CD4-positive, alpha-beta T cell (primary cell): ENCODE data around the gene KLHL18. TPM values are rescaled to one million over a fixed set of nuclear protein-coding genes. Genes with fewer than 3 reads are reported as not detected.
"Not testable (repeated sequence)": the region's sequence is repeated elsewhere in the genome, so short reads cannot be mapped to it uniquely, and the experiment has no call there.

ENCODE experiments used
- ATAC-seq: fragments of 200-7000 bp; cut with Tn5 transposase; one replicate; pipeline ENCODE4 v1.10.0; 2022; ENCODE audit warnings: mild to moderate bottlenecking; ENCODE audit not compliant: poor library complexity
- CTCF ChIA-PET: fragments of 350-600 bp; sonication (Branson Sonifier 250); formaldehyde crosslinking; loops from one replicate; lab custom pipeline; 2021; ENCODE audit warnings: antibody characterized with exemption, inconsistent platforms; lab: Charles Lee
- POLR2A ChIA-PET: fragments of 350-600 bp; sonication (Branson Sonifier 250); formaldehyde crosslinking; loops from one replicate; lab custom pipeline; 2021; ENCODE audit warnings: antibody characterized with exemption, inconsistent platforms; lab: Charles Lee
- DNase-seq, 14 experiments: peaks; one replicate each; pipeline ENCODE4 v3.0.0-alpha.2; 2013 to 2020; ENCODE audit warnings: mixed read lengths in 2 of 14
- H3K27ac ChIP-seq, 2 donors: one replicate each; pipeline versions ENCODE4 v1.5.1 to v1.7.0; 2013; ENCODE audit warnings: low read length in 2 of 2, low read depth in 1 of 2, mild to moderate bottlenecking in 1 of 2
- H3K27me3 ChIP-seq, 2 experiments: 1 replicate in 1 of 2; 2 replicates in 1 of 2; pipeline versions ENCODE4 v1.6.1 to v1.7.0; 2013; ENCODE audit warnings: low read length in 2 of 2, control low read depth in 1 of 2, mild to moderate bottlenecking in 1 of 2, moderate library complexity in 1 of 2; ENCODE audit not compliant: insufficient read depth in 2 of 2, control insufficient read depth in 1 of 2
- H3K36me3 ChIP-seq: one replicate; pipeline ENCODE4 v1.6.1; 2013; ENCODE audit warnings: low read length, control low read depth; ENCODE audit not compliant: insufficient read depth
- H3K4me1 ChIP-seq: one replicate; pipeline ENCODE4 v1.6.1; 2013; ENCODE audit warnings: low read length, control low read depth; ENCODE audit not compliant: insufficient read depth
- H3K4me3 ChIP-seq: one replicate; pipeline ENCODE4 v1.5.1; 2013; ENCODE audit warnings: mild to moderate bottlenecking, low read length, moderate library complexity
- H3K9me3 ChIP-seq, 2 experiments: 1 replicate in 1 of 2; 2 replicates in 1 of 2; pipeline versions ENCODE4 v1.6.1 to v1.7.0; 2013; ENCODE audit warnings: low read length in 2 of 2, mild to moderate bottlenecking in 2 of 2, control low read depth in 1 of 2, moderate library complexity in 1 of 2; ENCODE audit not compliant: control insufficient read depth in 1 of 2, insufficient read depth in 1 of 2
- H3K27ac Mint-ChIP-seq: one replicate; pipeline ENCODE4 v1.8.0; 2020; ENCODE audit warnings: mixed read lengths
- H3K27me3 Mint-ChIP-seq: one replicate; pipeline ENCODE4 v1.8.0; 2021; ENCODE audit warnings: mixed read lengths
- H3K36me3 Mint-ChIP-seq: one replicate; pipeline ENCODE4 v1.8.0; 2021; ENCODE audit warnings: low read depth, mixed read lengths
- H3K4me1 Mint-ChIP-seq: one replicate; pipeline ENCODE4 v1.8.0; 2021; ENCODE audit warnings: low read depth, mixed read lengths
- H3K4me3 Mint-ChIP-seq: one replicate; pipeline ENCODE4 v1.8.0; 2020; ENCODE audit warnings: mild to moderate bottlenecking, mixed read lengths
- H3K9me3 Mint-ChIP-seq: one replicate; pipeline ENCODE4 v1.8.0; 2020; ENCODE audit warnings: mixed read lengths
- CTCF ChIP-seq: fragments of 200-600 bp; IDR thresholded peaks from one replicate; pipeline ENCODE4 v1.8.0; 2022; ENCODE audit warnings: antibody characterized with exemption, mild to moderate bottlenecking
- intact Hi-C, 2 experiments: fragments of 100-400 bp; cut with DNase I in 1 of 2; cut with micrococcal nuclease in 1 of 2; formaldehyde crosslinking; loops; one replicate each; pipeline versions ENCODE4 v1.15.1 to v1.9.0; 2023 to 2025; cut with DNase I, micrococcal nuclease
- total RNA-seq, 174 experiments: library from RNA in 2 of 174; stranded (reverse) in 2 of 174; gene quantifications; one replicate each; pipeline ENCODE4 v1.2.3 and lab custom pipeline; 2021 to 2026

Gene KLHL18
- total RNA-seq, 2 experiments from 2014 or later, result 43.3 to 43.7 TPM

GRCh38 chr3:47247131-47248064, 35.3 kb upstream of the KLHL18 start:
- Histone ChIP-seq H3K27me3 (no peaks in the 10 kb centered on the region), H3K9me3 (no peaks in the 10 kb centered on the region), H3K4me3 (no peak overlapping the region), H3K27ac (no peak overlapping the region), H3K4me1 (no peaks in the 10 kb centered on the region), H3K36me3 (no peaks in the 10 kb centered on the region)
- no peaks in the 10 kb centered on the region for H3K4me1 Mint-ChIP-seq
- TF ChIP-seq CTCF, result no peak
- H3K36me3 Mint-ChIP-seq, result no peaks in the 10 kb centered on the region
- H3K4me3 Mint-ChIP-seq, result no peak overlapping the region
- H3K27ac Mint-ChIP-seq, result no peak overlapping the region
- ATAC-seq, result no peak
- ChIA-PET POLR2A (interaction anchor here (0.5 kb wide), 1 partner anchor 23 kb away, joined by 5 read pairs; no protein-coding TSS in a partner anchor), CTCF (no interaction called here)
- H3K9me3 Mint-ChIP-seq, result no peaks in the 10 kb centered on the region
- DNase-seq, result no peak
- intact Hi-C loops, result no loop called here
- no peaks in the 10 kb centered on the region for H3K27me3 Mint-ChIP-seq

GRCh38 chr3:47250309-47251060, 32.3 kb upstream of the KLHL18 start:
- no peak overlapping the region for H3K27ac Mint-ChIP-seq
- DNase-seq, result peak in 2 of 14 experiments; percentile 23 to 31
- intact Hi-C loops, result no loop called here
- no peaks in the 10 kb centered on the region for H3K4me1 Mint-ChIP-seq
- H3K4me3 ChIP-seq, result no peak overlapping the region
- H3K36me3 Mint-ChIP-seq, result no peaks in the 10 kb centered on the region
- no peak for TF ChIP-seq CTCF
- ATAC-seq, result no peak
- ChIA-PET POLR2A (no interaction called here), CTCF (interaction anchor here (1.4 kb wide), 1 partner anchor 86 kb away, joined by 3 read pairs; no protein-coding TSS in a partner anchor)
- H3K36me3 ChIP-seq, result no peaks in the 10 kb centered on the region
- no peak overlapping the region for H3K27ac ChIP-seq
- H3K9me3 Mint-ChIP-seq, result no peaks in the 10 kb centered on the region
- no peaks in the 10 kb centered on the region for H3K27me3 Mint-ChIP-seq
- no peaks in the 10 kb centered on the region for H3K27me3 ChIP-seq
- no peaks in the 10 kb centered on the region for H3K9me3 ChIP-seq
- H3K4me3 Mint-ChIP-seq, result no peak overlapping the region
- H3K4me1 ChIP-seq, result no peaks in the 10 kb centered on the region

GRCh38 chr3:47251085-47251484, 31.7 kb upstream of the KLHL18 start:
- DNase-seq, H3K27ac ChIP-seq, POLR2A ChIA-PET, H3K27me3 ChIP-seq, H3K27ac Mint-ChIP-seq, H3K27me3 Mint-ChIP-seq, H3K4me3 Mint-ChIP-seq, intact Hi-C loops, H3K4me3 ChIP-seq, H3K36me3 ChIP-seq, H3K36me3 Mint-ChIP-seq, H3K4me1 ChIP-seq, H3K9me3 Mint-ChIP-seq, H3K9me3 ChIP-seq, H3K4me1 Mint-ChIP-seq, ATAC-seq: not testable (repeated sequence)
- CTCF ChIA-PET, result interaction anchor here (1.4 kb wide), 1 partner anchor 87 kb away, joined by 3 read pairs; no protein-coding TSS in a partner anchor
